Stimulated activated memory B cell treated with anti-CD40 and anti-IgM and Interleukin-4, amounts not matched to agents 10 μg/mL and 1 μg/mL and 100 μg/mL, for 72 hours (primary cell): ENCODE results near the gene SPIRE2.
"Not testable (repeated sequence)": the region's sequence is repeated elsewhere in the genome, so short reads cannot be mapped to it uniquely, and the experiment has no call there.

Experiments used
- ATAC-seq: fragments of 150-1000 bp; cut with Tn5 transposase; 2 replicates; pipeline ENCODE4 v1.10.0; 2021
- H3K27ac Mint-ChIP-seq: one replicate; pipeline ENCODE4 v1.8.0; 2022; ENCODE audit warnings: mild to moderate bottlenecking, mixed read lengths
- H3K27me3 Mint-ChIP-seq: one replicate; pipeline ENCODE4 v1.8.0; 2022; ENCODE audit warnings: mixed read lengths
- H3K36me3 Mint-ChIP-seq: one replicate; pipeline ENCODE4 v1.8.0; 2022; ENCODE audit warnings: mixed read lengths
- H3K4me1 Mint-ChIP-seq: one replicate; pipeline ENCODE4 v1.8.0; 2022; ENCODE audit warnings: mixed read lengths
- H3K4me3 Mint-ChIP-seq: one replicate; pipeline ENCODE4 v1.8.0; 2022; ENCODE audit warnings: mild to moderate bottlenecking, moderate library complexity, mixed read lengths
- H3K9me3 Mint-ChIP-seq: one replicate; pipeline ENCODE4 v1.8.0; 2022; ENCODE audit warnings: mixed read lengths

The SPIRE2 gene

DNA sequence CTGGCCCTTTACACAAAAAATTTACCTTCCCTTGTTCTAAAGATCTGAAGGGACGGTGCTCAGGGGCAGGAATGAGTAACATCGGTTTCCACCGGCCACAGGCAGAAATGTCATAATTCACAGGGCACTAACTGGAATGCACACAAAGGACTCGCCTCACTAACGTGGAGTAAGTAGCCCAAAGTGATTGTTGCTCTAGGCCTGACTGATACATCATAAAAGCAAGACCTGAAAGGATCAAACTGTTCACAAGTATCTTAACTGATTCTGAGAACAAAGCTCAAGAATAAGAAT is 36.2 kb downstream of the SPIRE2 start:
- H3K27me3 Mint-ChIP-seq, result peaks cover 17% of the 10 kb centered on the region
- H3K4me1 Mint-ChIP-seq, result peaks cover 39% of the 10 kb centered on the region
- ATAC-seq, result peak; percentile 34
- no peaks in the 10 kb centered on the region for H3K9me3 Mint-ChIP-seq
- no peaks in the 10 kb centered on the region for H3K36me3 Mint-ChIP-seq
- peak overlapping the region; percentile 67 for H3K27ac Mint-ChIP-seq
- H3K4me3 Mint-ChIP-seq, result no peak overlapping the region

DNA sequence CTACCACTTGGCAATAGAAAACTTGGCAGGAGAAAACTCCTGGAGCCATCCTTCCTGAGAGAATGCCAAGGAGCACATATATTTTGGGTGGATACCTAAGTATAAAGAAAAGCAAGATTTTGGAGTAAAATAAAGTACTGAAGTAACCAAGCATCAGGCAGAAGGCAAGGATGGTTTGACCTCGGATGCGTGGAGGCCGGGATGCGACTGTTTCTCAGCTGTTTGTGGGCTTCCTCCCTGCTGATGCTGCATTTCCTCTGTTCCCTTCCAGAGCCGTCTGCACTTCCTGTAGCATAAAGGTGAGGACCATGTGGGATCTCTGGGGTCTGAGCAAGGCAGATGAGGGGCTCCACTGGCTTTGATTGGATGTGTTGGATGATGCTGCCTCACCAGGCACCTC is 39.6 kb downstream of the SPIRE2 start:
- no peaks in the 10 kb centered on the region for H3K36me3 Mint-ChIP-seq
- peaks cover 30% of the 10 kb centered on the region for H3K4me1 Mint-ChIP-seq
- H3K4me3 Mint-ChIP-seq, result no peak overlapping the region
- H3K27ac Mint-ChIP-seq, result no peak overlapping the region
- H3K9me3 Mint-ChIP-seq, result no peaks in the 10 kb centered on the region
- ATAC-seq, result no peak
- H3K27me3 Mint-ChIP-seq, result no peaks in the 10 kb centered on the region

DNA sequence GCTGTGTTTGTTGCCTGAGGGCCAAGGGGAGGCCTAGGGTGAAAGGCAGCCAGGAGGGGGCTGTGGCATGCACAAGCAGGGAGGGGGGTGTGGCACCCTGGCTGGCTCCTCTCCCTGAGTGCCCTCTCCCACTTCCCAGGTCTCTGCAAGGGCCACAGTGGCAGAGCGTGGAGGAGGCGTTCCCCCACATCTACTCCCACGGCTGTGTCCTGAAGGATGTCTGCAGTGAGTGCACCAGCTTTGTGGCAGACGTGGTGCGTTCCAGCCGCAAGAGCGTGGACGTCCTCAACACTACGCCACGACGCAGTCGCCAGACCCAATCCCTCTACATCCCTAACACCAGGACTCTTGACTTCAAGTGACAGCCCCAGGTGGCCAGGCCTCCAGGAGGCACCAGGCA is 41.6 kb downstream of the SPIRE2 start:
- Mint-ChIP-seq H3K36me3 (peaks cover under 1% of the 10 kb centered on the region), H3K4me1 (peaks cover 18% of the 10 kb centered on the region), H3K27ac (no peak overlapping the region), H3K9me3 (no peaks in the 10 kb centered on the region), H3K4me3 (no peak overlapping the region), H3K27me3 (no peaks in the 10 kb centered on the region)
- ATAC-seq, result no peak

DNA sequence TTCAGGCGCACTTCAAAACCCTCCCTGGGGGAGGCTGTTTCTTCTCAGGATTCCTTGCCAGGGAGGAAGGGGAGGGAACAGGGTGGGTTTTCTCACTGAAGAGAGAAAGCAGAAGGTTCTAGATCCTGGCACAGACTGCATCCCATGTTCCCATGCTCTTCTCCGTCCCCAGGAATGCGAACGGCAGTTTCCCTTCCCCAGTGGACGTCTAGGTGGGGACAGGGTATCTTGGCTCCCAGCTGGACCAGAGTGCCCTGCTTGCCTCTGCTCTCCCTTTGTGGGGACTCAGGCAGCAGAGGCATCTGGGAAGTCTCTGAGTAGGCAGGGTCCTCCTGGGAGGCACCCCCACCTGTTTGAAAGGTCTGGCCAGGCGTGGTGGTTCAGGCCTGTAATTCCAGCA is 42.2 kb downstream of the SPIRE2 start:
- no peak overlapping the region for H3K27ac Mint-ChIP-seq
- peaks cover 6% of the 10 kb centered on the region for H3K36me3 Mint-ChIP-seq
- no peak for ATAC-seq
- H3K9me3 Mint-ChIP-seq, result no peaks in the 10 kb centered on the region
- no peaks in the 10 kb centered on the region for H3K27me3 Mint-ChIP-seq
- H3K4me3 Mint-ChIP-seq, result no peak overlapping the region
- peaks cover 19% of the 10 kb centered on the region for H3K4me1 Mint-ChIP-seq

DNA sequence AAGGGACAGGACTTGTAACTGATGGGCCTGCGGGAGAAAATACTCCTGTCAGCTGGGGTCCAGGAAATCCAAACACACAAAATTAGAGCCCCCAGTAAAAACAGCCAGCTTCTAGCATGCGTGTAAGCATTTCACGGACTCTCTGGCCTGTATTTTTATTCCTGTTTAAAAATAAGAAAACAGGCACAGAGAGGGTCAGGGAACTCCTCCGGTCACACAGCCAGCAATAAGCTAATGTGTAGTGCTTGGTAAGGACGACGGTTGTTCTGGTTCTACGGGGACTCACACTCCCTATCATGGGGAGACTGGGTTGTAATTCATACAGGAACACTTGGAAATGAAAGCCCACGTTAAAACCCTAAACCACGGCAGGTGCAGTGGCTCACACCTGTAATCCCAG is 43.6 kb downstream of the SPIRE2 start:
- no peak overlapping the region for H3K27ac Mint-ChIP-seq
- no peak overlapping the region for H3K4me3 Mint-ChIP-seq
- ATAC-seq, result no peak
- H3K9me3 Mint-ChIP-seq, result no peaks in the 10 kb centered on the region
- H3K4me1 Mint-ChIP-seq, result peaks cover 19% of the 10 kb centered on the region
- H3K36me3 Mint-ChIP-seq, result peaks cover 6% of the 10 kb centered on the region
- no peaks in the 10 kb centered on the region for H3K27me3 Mint-ChIP-seq

- peak within 1 kb of the TSS; percentile 85 for H3K4me3 Mint-ChIP-seq
- peak; percentile 67 for ATAC-seq
Observed at GRCh38 chr16:89873109-89873971, 45.1 kb downstream of the SPIRE2 start, which contains the start of gene TCF25. Gene TCF25 (plus strand): TSS chr16:89873592. CDS start chr16:89873668, 76 bp downstream.

GRCh38 chr16:89873972-89874689 is 45.9 kb downstream of the SPIRE2 start:
- H3K27me3 Mint-ChIP-seq, result no peaks in the 10 kb centered on the region
- peak; percentile 91 for ATAC-seq
- H3K9me3 Mint-ChIP-seq, result no peaks in the 10 kb centered on the region
- peaks cover 15% of the 10 kb centered on the region for H3K36me3 Mint-ChIP-seq
- peaks cover 19% of the 10 kb centered on the region for H3K4me1 Mint-ChIP-seq
- H3K27ac Mint-ChIP-seq, result peak overlapping the region; percentile 97
- peak overlapping the region; percentile 85 for H3K4me3 Mint-ChIP-seq

More at GRCh38 chr16:89873109-89873971, 45.1 kb downstream of the SPIRE2 start, which contains the start of gene TCF25:
- Mint-ChIP-seq H3K9me3 (no peaks in the 10 kb centered on the region), H3K4me1 (peaks cover 19% of the 10 kb centered on the region), H3K27me3 (no peaks in the 10 kb centered on the region), H3K36me3 (peaks cover 15% of the 10 kb centered on the region), H3K27ac (peak within 1 kb of the TSS; percentile 97)

- ATAC-seq, H3K27ac Mint-ChIP-seq, H3K9me3 Mint-ChIP-seq, H3K27me3 Mint-ChIP-seq, H3K4me3 Mint-ChIP-seq: not testable (repeated sequence)
- Mint-ChIP-seq H3K4me1 (peaks cover 16% of the 10 kb centered on the region), H3K36me3 (peaks cover 40% of the 10 kb centered on the region)
Observed at GRCh38 chr16:89879123-89879522, 50.8 kb downstream of the SPIRE2 start.

DNA sequence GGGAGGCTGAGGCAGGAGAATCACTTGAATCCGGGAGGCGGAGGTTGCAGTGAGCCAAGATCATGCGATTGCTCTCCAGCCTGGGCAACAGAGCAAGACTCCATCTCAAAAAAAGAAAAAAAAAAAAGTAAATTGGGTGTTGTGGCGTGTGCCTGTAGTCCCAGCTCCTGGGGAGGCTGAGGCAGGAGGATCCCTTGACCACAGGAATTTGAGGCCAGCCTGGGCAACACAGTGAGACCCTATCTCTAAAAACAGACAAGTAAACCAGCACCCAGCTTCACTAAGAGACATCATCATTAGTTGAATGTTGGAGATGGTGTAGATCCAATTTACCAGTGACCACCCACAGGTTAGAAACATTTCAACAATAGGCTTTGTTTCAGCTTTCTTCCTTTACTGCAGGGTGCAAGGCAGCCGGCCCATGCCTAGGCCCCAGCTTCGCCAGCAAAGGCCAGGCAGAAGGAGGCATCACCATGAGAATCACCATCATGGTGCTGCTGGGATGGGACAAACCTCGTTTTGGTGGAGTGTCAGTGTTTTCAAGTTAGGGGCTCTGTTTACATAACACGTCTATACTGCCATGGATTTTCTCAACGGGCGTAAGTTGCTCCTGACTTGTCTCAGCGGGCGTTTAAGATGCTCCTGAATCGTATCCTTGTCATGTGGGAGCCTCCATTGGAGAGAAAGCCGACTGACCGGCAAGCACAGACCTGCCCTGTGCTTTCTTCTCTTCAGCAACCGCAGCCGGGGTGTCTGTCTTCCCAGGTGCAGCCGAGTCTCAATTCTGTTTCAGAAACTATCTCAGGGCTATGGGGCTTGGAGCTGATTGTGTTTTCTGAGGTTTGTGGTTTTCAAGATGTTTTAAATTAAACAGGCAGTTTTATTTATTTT is 52.4 kb downstream of the SPIRE2 start:
- Mint-ChIP-seq H3K4me1 (peaks cover 5% of the 10 kb centered on the region), H3K4me3 (no peak overlapping the region), H3K27me3 (no peaks in the 10 kb centered on the region), H3K27ac (no peak overlapping the region), H3K36me3 (peaks cover 45% of the 10 kb centered on the region), H3K9me3 (no peaks in the 10 kb centered on the region)
- ATAC-seq, result no peak

GRCh38 chr16:89881368-89881730 is 53.1 kb downstream of the SPIRE2 start:
- ATAC-seq, result no peak
- Mint-ChIP-seq H3K4me3 (no peak overlapping the region), H3K27ac (no peak overlapping the region), H3K36me3 (peaks cover 45% of the 10 kb centered on the region), H3K27me3 (no peaks in the 10 kb centered on the region), H3K4me1 (peaks cover 5% of the 10 kb centered on the region), H3K9me3 (no peaks in the 10 kb centered on the region)

DNA sequence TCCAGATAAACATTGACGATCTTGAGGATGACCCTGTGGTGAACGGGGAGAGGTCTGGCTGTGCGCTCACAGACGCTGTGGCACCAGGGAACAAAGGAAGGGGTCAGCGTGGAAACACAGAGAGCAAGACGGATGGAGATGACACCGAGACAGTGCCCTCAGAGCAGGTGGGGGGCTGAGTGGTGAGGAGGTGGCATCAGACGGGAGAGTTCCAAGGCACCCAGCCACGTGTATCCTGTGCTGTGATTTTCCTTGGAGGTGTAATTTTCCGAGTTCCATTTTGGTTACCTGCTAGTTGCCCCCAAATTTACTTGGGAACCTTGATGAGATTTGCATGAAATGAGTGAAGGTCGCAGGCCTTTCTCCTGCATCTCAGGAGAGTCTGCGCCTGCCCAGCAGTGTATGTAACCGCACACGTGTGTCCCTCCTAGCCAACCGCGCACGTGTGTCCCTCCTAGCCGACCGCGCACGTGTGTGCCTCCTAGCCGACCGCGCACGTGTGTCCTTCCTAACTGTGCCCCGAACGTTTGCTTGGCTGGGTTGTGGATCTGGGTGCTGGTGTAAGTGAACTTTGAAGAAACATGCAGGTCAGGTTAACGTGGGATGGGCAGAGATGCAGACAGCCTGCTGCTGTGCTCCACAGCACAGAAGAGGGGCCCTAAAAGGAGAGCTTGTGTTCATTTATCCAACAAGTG is 55.2 kb downstream of the SPIRE2 start:
- no peak for ATAC-seq
- Mint-ChIP-seq H3K4me1 (peaks cover 5% of the 10 kb centered on the region), H3K27me3 (no peaks in the 10 kb centered on the region), H3K4me3 (no peak overlapping the region), H3K27ac (no peak overlapping the region), H3K9me3 (no peaks in the 10 kb centered on the region), H3K36me3 (peaks cover 53% of the 10 kb centered on the region)

DNA sequence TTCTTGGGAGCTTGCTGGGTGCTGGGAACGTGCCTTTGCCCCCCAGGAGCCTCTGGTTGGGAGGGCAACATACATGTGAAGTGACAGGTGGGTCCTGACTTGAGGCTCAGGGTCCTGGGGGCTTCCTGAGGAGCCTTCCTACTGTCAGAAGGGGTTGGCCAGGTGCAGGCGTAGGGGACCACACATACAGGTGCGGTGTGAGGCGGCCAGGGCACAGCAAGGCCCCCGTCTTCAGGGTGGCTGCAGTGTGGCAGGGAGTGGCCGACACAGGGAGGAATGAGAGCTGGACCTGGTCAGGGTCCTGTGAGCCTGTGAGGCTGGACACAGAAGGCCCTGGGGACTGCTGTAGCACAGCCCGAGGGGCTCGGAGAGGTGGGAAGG is 55.8 kb downstream of the SPIRE2 start:
- peaks cover 5% of the 10 kb centered on the region for H3K4me1 Mint-ChIP-seq
- no peaks in the 10 kb centered on the region for H3K27me3 Mint-ChIP-seq
- H3K36me3 Mint-ChIP-seq, result peaks cover 53% of the 10 kb centered on the region
- H3K27ac Mint-ChIP-seq, result no peak overlapping the region
- ATAC-seq, result no peak
- H3K9me3 Mint-ChIP-seq, result no peaks in the 10 kb centered on the region
- no peak overlapping the region for H3K4me3 Mint-ChIP-seq

DNA sequence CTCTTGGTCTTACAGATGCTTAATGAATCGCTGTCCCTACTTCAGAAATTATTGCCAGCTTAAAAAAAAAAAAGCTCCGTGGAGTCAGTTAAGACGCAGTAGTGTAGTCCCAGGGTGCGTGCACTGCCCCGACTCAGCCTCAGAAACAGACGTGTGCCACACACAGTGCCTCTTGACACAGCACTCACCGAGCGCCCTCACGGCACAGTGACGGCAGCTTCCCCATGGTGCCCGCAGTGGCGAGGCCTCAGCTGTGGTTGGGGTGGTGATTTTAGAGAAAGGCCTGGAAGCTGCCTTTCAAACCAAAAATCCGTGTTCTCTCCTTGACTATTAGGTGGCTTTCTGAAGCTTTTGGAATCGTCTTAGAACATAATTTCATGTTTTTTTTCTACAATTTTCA is 59.0 kb downstream of the SPIRE2 start:
- ATAC-seq, result no peak
- H3K27me3 Mint-ChIP-seq, result no peaks in the 10 kb centered on the region
- H3K36me3 Mint-ChIP-seq, result peaks cover 56% of the 10 kb centered on the region

DNA sequence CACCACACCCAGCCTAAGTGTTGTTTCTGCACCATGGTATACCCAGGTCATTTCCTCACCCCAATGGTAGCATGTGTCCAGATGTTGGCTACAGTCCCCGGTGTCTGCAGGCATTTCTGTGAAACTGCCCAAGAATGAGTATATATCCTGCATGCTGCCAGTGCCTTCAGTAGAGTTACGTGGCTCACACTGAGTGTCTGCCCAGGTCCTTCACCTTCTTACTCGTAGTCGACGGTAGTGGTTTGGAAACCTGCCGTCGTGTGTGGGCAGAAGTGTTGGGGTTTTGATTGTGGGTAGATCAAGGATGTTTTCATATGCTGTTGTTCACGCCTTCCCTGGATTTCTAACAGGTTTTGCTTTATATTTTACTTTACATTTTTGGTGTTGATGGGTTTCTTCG is 61.9 kb downstream of the SPIRE2 start:
- Mint-ChIP-seq H3K4me3 (no peak overlapping the region), H3K4me1 (no peaks in the 10 kb centered on the region), H3K27me3 (no peaks in the 10 kb centered on the region), H3K27ac (no peak overlapping the region), H3K36me3 (peaks cover 35% of the 10 kb centered on the region), H3K9me3 (no peaks in the 10 kb centered on the region)
- no peak for ATAC-seq

More for the DNA sequence above, 59.0 kb downstream of the SPIRE2 start:
- Mint-ChIP-seq H3K27ac (no peak overlapping the region), H3K9me3 (no peaks in the 10 kb centered on the region), H3K4me1 (peaks cover 5% of the 10 kb centered on the region), H3K4me3 (no peak overlapping the region)
